HG03095 (cell line): Measurements from ENCODE around the gene TMEM62.
"Not testable (repeated sequence)": the region's sequence is repeated elsewhere in the genome, so short reads cannot be mapped to it uniquely, and the experiment has no call there.

Experiments
- ATAC-seq: cut with Tn5 transposase; IDR thresholded peaks from one replicate; pipeline ENCODE4 v1.9.1; 2021; ENCODE audit warnings: moderate library complexity; ENCODE audit not compliant: unreplicated experiment

TMEM62 gene

GRCh38 chr15:43175656-43176309 lies 42.4 kb downstream of the TMEM62 start:
- not testable (repeated sequence) for ATAC-seq

GRCh38 chr15:43177147-43177546 lies 43.8 kb downstream of the TMEM62 start:
- ATAC-seq = not testable (repeated sequence)

GRCh38 chr15:43183270-43183669 lies 49.9 kb downstream of the TMEM62 start:
- no peak for ATAC-seq

DNA sequence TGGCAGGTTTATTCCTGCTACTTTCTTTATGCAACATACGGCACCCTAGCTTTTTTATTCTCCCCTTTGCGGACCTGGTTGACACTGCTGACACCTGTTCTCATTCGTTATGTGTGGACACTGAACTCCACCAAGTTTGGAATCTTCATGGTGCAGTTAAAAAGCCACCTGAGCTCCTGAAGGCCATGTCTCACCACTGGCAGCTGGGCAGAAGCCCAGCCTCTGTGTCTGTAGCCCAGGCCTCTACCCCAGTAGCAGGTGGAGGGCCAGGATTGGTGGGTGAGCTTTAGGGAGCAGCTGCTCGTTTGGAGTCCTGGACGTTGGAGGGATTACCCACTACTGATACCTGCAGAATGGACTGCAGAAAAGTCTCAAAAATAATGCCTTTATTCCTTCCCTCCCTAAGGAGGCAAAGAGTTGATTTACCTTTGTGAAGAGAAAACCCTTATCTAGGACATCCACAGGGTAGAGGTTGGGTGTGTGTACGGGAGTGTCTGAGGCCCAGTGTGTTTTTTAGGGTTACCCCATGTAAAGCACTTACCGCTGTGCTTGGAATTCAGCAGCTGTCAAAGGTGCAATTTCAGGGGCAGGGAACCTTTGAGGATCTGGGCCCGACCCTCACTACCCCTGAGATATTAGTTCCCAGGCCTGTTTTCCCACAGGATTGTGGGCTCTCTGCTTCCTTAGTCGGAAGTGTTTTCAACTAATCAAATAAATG lies 51.2 kb downstream of the TMEM62 start:
- ATAC-seq = no peak

DNA sequence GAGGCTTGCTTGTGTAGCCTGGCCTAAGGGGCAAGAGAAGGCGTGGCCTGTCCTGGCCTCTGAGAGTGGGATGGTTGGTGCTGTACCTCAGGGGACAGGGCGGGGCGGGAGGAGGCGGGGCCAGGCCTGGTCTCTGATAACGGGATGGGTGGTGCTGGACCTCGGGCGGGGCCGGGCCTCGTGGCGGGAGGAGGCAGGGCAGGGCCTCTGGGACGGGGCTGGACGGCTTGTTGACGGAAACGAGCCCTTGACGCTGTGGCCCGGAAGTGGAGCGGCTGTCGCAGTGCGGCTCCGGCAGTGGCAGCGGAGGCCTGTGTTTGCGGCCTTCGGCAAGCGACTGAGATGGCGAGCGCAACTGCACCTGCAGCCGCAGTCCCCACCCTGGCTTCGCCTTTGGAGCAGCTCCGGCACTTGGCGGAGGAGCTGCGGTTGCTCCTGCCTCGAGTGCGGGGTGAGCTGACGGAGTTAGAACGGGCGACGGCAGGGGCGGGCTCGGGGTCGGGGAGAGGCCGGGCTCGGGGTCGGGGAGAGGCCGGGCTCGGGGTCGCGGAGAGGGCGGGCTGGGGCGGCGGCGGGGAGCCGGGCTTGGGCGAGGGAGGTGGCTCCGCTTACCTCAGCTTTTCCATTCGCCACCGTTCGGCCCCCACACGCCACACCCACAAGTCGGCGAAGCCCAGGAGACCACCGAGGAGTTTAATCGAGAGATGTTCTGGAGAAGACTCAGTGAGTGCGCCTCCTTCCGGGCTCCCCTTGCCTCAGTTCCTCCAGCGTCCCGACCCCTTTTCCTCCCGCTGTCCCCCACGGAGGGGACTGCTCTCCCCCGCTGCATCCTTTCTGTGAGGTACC lies 52.0 kb downstream of the TMEM62 start, which contains the start of gene CCNDBP1:
Gene CCNDBP1, plus strand, starts transcription at position 247 of the 846 bp plus-strand sequence. Its CDS starts 96 bp downstream, at position 343.
- peak; percentile 88 for ATAC-seq

- ATAC-seq = peak; percentile 26
These were observed 52.6 kb downstream of the TMEM62 start for GRCh38 chr15:43186003-43186353.

DNA sequence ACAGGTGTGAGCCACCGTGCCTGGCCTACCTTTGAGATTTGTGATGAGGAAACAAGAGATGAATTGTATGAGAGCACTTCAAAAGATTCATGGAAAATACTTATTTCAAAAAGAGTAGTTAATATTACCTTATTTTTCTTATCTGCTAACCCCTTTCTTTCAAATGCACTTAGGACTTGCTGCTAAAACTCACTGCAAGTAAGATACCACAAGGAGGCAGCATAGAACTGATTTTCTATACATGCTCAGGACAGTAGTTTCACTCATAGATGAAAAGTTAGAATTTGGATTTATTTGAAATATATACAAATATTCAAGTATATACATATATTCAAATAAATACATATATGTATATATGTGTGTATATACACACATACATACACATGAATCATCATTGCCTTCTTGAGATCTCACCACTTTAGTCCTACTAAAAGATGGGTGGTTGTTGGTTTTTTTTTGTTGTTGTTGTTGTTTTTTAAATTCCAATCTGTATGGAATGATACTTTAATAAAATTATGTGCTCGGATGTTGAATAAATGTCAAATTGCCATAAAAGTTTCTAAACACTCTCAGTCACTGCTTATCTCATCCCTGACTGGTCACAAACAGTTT lies 54.3 kb downstream of the TMEM62 start:
- no peak for ATAC-seq

DNA sequence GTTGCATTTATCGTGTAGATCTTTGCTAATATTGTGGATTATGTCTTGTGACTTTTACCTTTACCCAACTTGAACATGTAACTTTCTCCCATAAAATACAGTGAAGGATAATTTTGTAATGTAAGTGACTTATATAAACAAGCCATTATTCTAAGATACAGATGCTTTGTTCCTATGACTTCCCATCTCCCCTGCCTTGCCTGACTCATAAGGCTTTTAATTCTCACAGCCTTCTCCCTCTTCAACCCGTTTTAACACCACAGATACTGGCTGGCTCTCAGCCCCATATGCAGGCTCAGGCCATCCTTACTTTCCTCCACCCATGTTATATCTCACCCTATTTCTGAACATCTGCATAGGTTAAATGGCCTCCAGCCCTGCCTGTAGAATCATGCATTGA lies 55.9 kb downstream of the TMEM62 start:
- no peak for ATAC-seq

DNA sequence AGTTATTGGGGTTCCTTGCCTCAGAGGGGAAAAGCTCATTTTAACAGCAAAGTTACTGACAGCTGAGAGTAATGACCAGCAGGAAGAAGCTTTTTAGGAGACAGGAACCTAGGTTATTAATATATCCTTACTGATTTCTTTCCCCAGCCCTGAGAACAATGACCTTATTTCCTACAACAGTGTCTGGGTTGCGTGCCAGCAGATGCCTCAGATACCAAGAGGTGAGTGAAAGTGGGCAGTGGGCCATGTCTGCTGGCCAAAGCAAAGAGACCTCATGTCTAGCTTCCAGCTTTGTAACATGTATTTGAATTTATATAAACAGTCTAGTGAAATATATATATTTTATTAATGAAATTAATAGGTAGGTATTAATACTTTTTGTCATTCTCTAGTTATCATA lies 56.8 kb downstream of the TMEM62 start:
- no peak for ATAC-seq

- ATAC-seq = no peak
These were observed 60.3 kb downstream of the TMEM62 start for GRCh38 chr15:43193710-43194109.

GRCh38 chr15:43194795-43195194 lies 61.4 kb downstream of the TMEM62 start:
- ATAC-seq = no peak

DNA sequence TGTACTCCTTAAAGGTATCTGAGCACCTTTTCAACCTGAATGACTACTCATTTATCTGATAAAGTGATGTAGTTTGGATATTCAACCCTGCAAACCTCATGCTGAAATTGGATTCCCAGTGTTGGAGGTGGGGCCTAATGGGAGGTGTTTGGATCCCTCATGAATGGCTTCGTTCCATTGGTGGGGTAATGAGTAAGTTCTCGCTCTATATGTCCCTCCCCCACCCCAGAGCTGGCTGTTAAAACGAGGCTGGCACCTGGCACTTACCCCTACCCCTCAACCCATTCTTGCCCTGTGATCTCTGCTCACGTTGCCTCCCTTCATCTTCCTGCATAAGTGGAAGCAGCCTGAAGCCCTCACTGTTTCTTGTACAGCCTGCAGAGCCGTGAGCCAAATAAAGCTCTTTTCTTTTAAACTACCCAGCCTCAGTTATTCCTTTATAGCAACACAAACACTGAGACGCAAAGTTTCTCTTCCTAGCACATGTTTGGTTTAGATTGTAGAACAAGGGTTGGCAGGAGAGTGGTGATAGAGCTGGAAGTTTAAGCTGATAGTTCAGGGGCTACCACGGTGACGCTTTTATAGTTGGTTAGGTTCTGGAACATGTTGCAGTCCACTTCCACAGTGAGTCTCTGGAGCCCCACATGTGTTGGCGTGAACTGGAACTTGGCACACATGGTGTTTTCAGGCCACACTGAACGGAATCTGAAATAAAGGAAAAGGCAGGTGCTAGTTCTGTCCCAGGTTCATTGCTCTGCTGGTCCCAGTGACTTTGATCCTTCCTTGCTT lies 63.6 kb downstream of the TMEM62 start:
- no peak for ATAC-seq

DNA sequence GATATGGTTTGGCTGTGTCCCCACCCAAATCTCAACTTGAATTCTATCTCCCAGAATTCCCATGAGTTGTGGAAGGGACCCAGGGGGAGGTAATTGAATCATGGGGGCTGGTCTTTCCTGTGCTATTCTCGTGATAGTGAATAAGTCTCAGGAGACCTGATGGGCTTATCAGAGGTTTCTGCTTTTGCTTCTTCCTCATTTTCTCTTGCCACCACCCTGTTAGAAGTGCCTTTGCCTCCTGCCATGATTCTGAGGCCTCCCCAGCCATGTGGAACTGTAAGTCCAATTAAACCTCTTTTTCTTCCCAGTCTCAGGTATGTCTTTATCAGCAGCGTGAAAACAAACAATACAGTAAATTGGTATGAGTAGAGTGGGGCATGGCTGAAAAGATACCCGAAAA lies 64.4 kb downstream of the TMEM62 start:
- not testable (repeated sequence) for ATAC-seq

DNA sequence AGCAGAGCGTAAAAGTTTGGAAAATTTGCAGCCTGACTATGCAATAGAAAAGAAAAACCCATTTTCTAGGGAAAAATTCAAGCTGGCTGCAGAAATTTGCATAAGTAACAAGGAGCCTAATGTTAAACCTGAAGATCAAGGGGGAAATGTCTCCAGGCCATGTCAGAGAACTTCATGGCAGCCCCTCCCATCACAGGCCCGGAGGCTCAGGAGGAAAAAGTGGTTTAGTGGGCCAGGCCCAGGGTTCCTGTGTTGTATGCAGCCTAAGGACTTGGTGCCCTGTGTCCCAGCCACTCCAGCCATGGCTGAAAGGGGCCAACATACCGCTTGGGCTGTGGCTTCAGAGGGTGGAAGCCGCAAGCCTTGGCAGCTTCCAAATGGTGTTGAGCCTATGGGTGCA lies 65.2 kb downstream of the TMEM62 start:
- ATAC-seq = not testable (repeated sequence)

DNA sequence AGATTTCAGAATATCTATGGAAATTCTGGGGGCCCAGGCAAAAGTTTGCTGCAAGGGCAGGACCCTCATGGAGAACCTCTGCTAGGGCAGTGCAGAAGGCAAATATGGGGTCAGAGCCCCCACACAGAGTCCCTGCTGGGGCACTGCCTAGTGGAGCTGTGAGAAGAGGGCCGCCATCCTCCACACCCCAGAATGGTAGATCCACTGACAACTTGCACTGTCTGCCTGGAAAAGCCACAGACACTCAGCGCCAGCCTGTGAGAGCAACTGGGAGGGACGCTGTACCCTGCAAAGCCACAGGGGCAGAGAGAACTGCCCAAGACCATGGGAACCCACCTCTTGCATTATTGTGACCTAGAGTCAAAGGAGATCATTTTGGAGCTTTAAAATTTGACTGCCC lies 65.6 kb downstream of the TMEM62 start:
- ATAC-seq = no peak

GRCh38 chr15:43199945-43200488 lies 66.6 kb downstream of the TMEM62 start:
- ATAC-seq = no peak

DNA sequence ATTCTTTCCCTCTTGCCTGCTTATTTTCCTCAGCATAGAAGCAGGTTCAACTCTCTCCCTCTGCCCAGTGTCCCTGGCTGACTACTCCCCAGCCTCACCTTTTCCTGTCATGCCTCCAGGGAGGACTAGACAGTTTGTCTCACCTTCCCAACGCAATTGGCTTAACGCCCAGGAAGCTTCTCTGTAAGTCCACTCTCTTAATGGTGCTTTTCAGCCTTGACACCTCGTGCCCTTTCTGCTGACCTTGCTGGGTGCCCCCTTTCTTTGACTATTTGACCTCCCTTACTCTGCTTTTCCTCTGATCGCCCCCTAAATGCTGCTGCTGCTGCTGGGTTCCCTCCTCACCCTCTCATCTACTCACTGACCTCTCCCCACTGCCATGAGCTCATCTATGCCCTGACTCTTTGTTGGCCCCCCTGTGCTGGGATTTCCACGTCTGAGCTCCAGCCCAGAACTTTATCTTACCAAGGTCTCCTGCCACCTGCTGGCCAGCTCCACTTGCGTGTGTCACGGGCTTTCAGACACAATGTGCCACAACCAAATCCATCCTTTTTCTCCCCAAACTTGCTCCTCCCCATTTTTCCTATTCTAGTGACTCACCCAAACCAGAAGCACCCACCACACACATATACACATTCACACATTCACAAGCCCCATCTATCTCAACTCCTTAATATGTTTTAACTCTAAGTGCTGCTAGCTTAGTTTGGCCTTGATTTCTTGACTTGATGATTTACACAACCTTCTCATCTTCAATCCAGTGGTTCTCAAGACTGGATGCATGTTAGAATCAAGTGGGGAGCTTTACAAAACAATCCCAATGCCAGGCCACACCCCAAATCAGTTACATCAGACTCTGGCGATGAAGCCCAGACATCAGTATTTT lies 70.9 kb downstream of the TMEM62 start:
- no peak for ATAC-seq

- no peak for ATAC-seq
These were observed 72.7 kb downstream of the TMEM62 start for GRCh38 chr15:43206054-43206453.

DNA sequence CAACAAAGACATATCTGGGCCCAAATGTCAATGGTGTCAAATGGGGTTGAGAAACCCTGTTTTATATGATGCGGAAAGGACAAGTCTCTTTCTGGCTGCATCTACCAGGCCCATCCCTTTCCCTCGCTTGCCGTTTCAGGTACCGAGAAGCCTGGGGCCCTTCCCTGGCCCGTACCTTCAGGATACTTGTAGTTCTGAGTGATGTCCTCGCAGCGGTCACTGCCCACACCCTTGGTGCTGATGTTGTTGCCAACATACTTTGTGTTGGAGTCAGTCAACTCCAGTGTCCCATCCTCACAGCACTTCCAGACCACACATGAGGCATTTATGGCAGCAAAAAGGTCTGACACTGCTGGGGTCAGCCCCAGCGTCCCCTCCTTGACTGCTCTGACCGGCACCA lies 73.6 kb downstream of the TMEM62 start:
- ATAC-seq = no peak
